MCF 10A (cell line): Measurements from ENCODE around the gene PCSK6. TPM values are rescaled to one million over a fixed set of nuclear protein-coding genes. Genes with fewer than 3 reads are reported as not detected.
"Not testable (repeated sequence)": the region's sequence is repeated elsewhere in the genome, so short reads cannot be mapped to it uniquely, and the experiment has no call there.

ENCODE experiments used
- BruUV-seq: library from RNA; stranded (reverse); fragments of 400-500 nt; replicated peaks from 2 replicates; lab custom pipeline; 2021; lab: Mats Ljungman, UMichigan
- CTCF ChIA-PET: fragments of 300-600 bp; sonication (Branson Sonifier 250); formaldehyde crosslinking; extraction: SDS; loops from one replicate; lab custom pipeline; 2021; ENCODE audit warnings: antibody characterized with exemption, inconsistent platforms; lab: Yijun Ruan, JAX
- POLR2A ChIA-PET: fragments of 300-600, 350-650 bp; sonication (Branson Sonifier 250); formaldehyde crosslinking; extraction: SDS; loops from one replicate; lab custom pipeline; 2020; ENCODE audit warnings: antibody characterized with exemption, inconsistent platforms; lab: Yijun Ruan, JAX
- DNase-seq: peaks from one replicate; pipeline ENCODE4 v3.0.0-alpha.2; 2018; ENCODE audit not compliant: unreplicated experiment
- H3K27ac Mint-ChIP-seq: one replicate; pipeline ENCODE4 v1.8.0; 2022; ENCODE audit warnings: mild to moderate bottlenecking, low read depth, mixed read lengths; ENCODE audit not compliant: unreplicated experiment
- H3K27me3 Mint-ChIP-seq: one replicate; pipeline ENCODE4 v1.8.0; 2022; ENCODE audit warnings: mixed read lengths; ENCODE audit not compliant: insufficient read depth, unreplicated experiment
- H3K36me3 Mint-ChIP-seq: one replicate; pipeline ENCODE4 v1.8.0; 2022; ENCODE audit warnings: mild to moderate bottlenecking, moderate library complexity, mixed read lengths; ENCODE audit not compliant: insufficient read depth, unreplicated experiment
- H3K4me1 Mint-ChIP-seq: one replicate; pipeline ENCODE4 v1.8.0; 2022; ENCODE audit warnings: mixed read lengths; ENCODE audit not compliant: insufficient read depth, unreplicated experiment
- H3K4me3 Mint-ChIP-seq: one replicate; pipeline ENCODE4 v1.8.0; 2022; ENCODE audit warnings: mild to moderate bottlenecking, moderate library complexity, mixed read lengths; ENCODE audit not compliant: unreplicated experiment
- H3K9me3 Mint-ChIP-seq: one replicate; pipeline ENCODE4 v1.8.0; 2022; ENCODE audit warnings: mixed read lengths; ENCODE audit not compliant: unreplicated experiment
- intact Hi-C: fragments of 100-400 bp; cut with micrococcal nuclease; formaldehyde crosslinking; loops from 2 replicates; pipeline ENCODE4 v1.14.1; 2022
- total RNA-seq: library from RNA; stranded (reverse); gene quantifications from 2 replicates; pipeline ENCODE4 v1.2.3, GENCODE V29; 2022
- TF ChIP-seq, protein P1 (sequence below): fragments of 200-600 bp; IDR thresholded peaks from one replicate; pipeline ENCODE4 v1.8.0; 2022; ENCODE audit warnings: antibody characterized with exemption, mild to moderate bottlenecking; ENCODE audit not compliant: unreplicated experiment

PCSK6 gene
- total RNA-seq, 1 experiment from 2014 or later, result 30.8 TPM

DNA sequence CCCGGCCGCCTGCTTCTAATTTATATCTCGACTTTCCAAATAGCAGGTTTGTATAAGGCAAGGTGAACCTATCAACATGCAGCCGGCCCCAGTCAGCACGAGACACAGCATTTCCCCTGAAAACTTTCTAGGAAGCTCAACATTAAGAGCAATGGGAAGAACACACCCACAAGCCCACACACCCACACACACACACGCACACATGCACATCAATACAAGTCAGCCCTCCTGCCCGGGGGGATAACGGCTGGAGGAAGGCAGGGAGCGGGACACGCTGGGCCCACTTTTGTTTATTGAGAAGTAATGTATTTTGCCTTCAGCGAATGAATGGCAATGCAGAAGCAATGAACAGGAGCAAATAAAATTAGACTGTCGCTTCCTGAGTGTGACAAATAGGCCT lies 83.5 kb downstream of the PCSK6 start:
- POLR2A ChIA-PET, result no interaction called here
- no peak for DNase-seq

DNA sequence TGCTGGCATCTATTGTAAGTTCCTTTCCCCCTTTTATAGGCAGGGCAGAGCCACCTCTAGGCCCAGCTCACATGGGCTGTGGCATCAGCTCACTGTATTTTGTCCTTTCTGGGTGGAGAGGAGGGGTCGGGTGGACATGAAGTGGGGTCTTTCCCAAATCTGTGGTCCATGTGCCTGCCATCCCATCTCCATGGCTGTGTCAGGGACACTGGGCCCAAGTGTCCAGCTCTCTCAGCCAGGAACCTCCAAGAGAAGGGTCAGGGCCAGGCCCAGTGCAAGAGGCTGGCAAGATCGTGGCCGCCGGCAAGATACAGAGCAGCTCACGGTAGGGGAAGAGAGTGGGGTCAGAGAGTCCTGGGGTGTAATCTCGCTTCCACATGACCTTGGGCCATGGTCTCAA lies 85.3 kb downstream of the PCSK6 start:
- Mint-ChIP-seq H3K36me3 (peaks cover 11% of the 10 kb centered on the region), H3K4me1 (no peaks in the 10 kb centered on the region), H3K27me3 (no peaks in the 10 kb centered on the region), H3K4me3 (no peak overlapping the region), H3K9me3 (no peaks in the 10 kb centered on the region), H3K27ac (no peak overlapping the region)
- POLR2A ChIA-PET, result no interaction called here
- intact Hi-C loops, result no loop called here
- BruUV-seq, result no TSS peak
- DNase-seq, result no peak
- TF ChIP-seq, protein P1, sequence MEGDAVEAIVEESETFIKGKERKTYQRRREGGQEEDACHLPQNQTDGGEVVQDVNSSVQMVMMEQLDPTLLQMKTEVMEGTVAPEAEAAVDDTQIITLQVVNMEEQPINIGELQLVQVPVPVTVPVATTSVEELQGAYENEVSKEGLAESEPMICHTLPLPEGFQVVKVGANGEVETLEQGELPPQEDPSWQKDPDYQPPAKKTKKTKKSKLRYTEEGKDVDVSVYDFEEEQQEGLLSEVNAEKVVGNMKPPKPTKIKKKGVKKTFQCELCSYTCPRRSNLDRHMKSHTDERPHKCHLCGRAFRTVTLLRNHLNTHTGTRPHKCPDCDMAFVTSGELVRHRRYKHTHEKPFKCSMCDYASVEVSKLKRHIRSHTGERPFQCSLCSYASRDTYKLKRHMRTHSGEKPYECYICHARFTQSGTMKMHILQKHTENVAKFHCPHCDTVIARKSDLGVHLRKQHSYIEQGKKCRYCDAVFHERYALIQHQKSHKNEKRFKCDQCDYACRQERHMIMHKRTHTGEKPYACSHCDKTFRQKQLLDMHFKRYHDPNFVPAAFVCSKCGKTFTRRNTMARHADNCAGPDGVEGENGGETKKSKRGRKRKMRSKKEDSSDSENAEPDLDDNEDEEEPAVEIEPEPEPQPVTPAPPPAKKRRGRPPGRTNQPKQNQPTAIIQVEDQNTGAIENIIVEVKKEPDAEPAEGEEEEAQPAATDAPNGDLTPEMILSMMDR, result no peak
- CTCF ChIA-PET, result interaction anchor here (0.7 to 0.9 kb wide), 2 partner anchors 236 to 237 kb away, joined by 3 to 4 read pairs; no protein-coding TSS in a partner anchor

More for the DNA sequence above, 83.5 kb downstream of the PCSK6 start:
- intact Hi-C loops, result no loop called here
- Mint-ChIP-seq H3K36me3 (peaks cover 11% of the 10 kb centered on the region), H3K4me3 (no peak overlapping the region), H3K4me1 (no peaks in the 10 kb centered on the region), H3K27me3 (no peaks in the 10 kb centered on the region), H3K9me3 (no peaks in the 10 kb centered on the region), H3K27ac (no peak overlapping the region)
- BruUV-seq, result no TSS peak
- CTCF ChIA-PET, result no interaction called here
- TF ChIP-seq, protein P1, result no peak

DNA sequence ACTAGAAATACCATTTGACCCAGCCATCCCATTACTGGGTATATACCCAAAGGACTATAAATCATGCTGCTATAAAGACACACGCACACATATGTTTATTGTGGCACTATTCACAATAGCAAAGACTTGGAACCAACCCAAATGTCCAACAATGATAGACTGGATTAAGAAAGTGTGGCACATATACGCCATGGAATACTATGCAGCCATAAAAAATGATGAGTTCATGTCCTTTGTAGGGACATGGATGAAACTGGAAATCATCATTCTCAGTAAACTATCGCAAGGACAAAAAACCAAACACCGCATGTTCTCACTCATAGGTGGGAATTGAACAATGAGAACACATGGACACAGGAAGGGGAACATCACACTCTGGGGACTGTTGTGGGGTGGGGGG lies 86.6 kb downstream of the PCSK6 start:
- BruUV-seq, H3K9me3 Mint-ChIP-seq, DNase-seq, H3K4me1 Mint-ChIP-seq, intact Hi-C loops, CTCF ChIA-PET, POLR2A ChIA-PET, H3K27me3 Mint-ChIP-seq, H3K27ac Mint-ChIP-seq, H3K4me3 Mint-ChIP-seq: not testable (repeated sequence)
- peaks cover 13% of the 10 kb centered on the region for H3K36me3 Mint-ChIP-seq

DNA sequence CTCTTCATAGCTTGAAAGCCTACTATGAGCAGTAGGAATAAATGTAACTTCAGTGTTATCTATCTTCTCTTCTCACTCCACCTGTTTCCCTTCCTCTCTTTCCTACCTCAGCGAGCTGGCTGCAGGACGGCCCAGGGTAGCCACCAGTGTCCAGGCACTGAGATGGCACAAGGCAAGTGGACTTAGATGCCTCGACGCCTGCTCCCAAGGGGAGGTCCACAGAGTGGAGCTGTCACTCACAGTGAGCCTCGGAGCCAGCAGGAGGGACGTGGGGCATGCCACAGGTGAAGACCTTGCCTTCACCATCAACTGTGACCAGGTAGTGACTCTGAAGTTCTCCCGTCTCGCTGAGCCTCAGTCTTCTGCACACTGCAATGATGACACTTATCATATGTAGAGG lies 88.2 kb downstream of the PCSK6 start:
- no peaks in the 10 kb centered on the region for H3K27me3 Mint-ChIP-seq
- intact Hi-C loops, result no loop called here
- H3K4me3 Mint-ChIP-seq, result no peak overlapping the region
- TF ChIP-seq, protein P1, result no peak
- ChIA-PET CTCF (no interaction called here), POLR2A (no interaction called here)
- H3K36me3 Mint-ChIP-seq, result peaks cover 13% of the 10 kb centered on the region
- DNase-seq, result no peak
- H3K27ac Mint-ChIP-seq, result no peak overlapping the region
- no TSS peak for BruUV-seq
- no peaks in the 10 kb centered on the region for H3K9me3 Mint-ChIP-seq
- no peaks in the 10 kb centered on the region for H3K4me1 Mint-ChIP-seq

DNA sequence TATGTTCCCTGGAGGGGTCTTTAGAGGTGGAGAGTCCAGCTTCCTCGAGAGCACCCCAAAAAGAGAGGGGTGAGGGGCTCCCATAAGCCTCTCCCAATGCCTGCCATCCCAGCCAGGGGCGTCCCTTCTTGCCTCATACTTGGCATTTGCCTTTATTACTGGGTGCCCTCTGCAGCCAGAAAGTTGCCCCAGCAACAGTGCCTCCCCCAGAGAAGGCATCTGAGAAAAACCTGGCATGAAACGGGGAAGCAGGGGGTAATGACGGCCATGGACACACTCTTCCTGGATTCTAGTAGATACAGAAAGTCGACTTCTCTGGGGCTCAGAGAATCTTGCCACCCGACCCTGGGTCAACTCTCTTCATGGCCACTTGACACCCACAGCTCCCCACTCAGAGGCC lies 90.1 kb downstream of the PCSK6 start:
- POLR2A ChIA-PET, result interaction anchor here (0.7 kb wide), 1 partner anchor 749 kb away, joined by 3 read pairs; no protein-coding TSS in a partner anchor
- H3K27me3 Mint-ChIP-seq, result no peaks in the 10 kb centered on the region
- intact Hi-C loops, result no loop called here
- no peak overlapping the region for H3K27ac Mint-ChIP-seq
- H3K4me1 Mint-ChIP-seq, result no peaks in the 10 kb centered on the region
- BruUV-seq, result no TSS peak
- no peak for DNase-seq
- no peak overlapping the region for H3K4me3 Mint-ChIP-seq
- TF ChIP-seq, protein P1, result no peak
- CTCF ChIA-PET, result no interaction called here
- H3K36me3 Mint-ChIP-seq, result peaks cover 8% of the 10 kb centered on the region
- no peaks in the 10 kb centered on the region for H3K9me3 Mint-ChIP-seq
